Keratinocyte (primary cell): ENCODE results near the gene CEP131. TPM values are rescaled to one million over a fixed set of nuclear protein-coding genes. Genes with fewer than 3 reads are reported as not detected.

ENCODE experiments used
- DNase-seq: peaks from one replicate; pipeline ENCODE4 v3.0.0-alpha.2; 2011; ENCODE audit warnings: low read depth, missing footprints, low spot score
- FAIRE-seq: peaks from 2 replicates; lab custom pipeline; 2011; peaks lifted over from hg19 to GRCh38; lab: Jason Lieb, UNC
- H2AFZ ChIP-seq: 2 replicates; pipeline ENCODE4 v1.6.0; 2012; ENCODE audit warnings: low read length, control low read depth, inconsistent platforms; ENCODE audit not compliant: control insufficient read depth
- H3K27ac ChIP-seq: 2 replicates; pipeline ENCODE4 v1.5.1; 2011; ENCODE audit warnings: low read length; ENCODE audit not compliant: control insufficient read depth, insufficient read depth
- H3K27me3 ChIP-seq: 3 replicates; pipeline ENCODE4 v1.6.0; 2011; ENCODE audit warnings: low read length; ENCODE audit not compliant: control insufficient read depth, insufficient read depth; ENCODE audit errors: extremely low read depth
- H3K36me3 ChIP-seq, 2 experiments: 2 replicates in 1 of 2; 3 replicates in 1 of 2; pipeline ENCODE4 v1.5.1; 2011; ENCODE audit warnings: low read length in 2 of 2, mild to moderate bottlenecking in 1 of 2; ENCODE audit not compliant: control insufficient read depth in 2 of 2, insufficient read depth in 2 of 2; ENCODE audit errors: extremely low read depth in 1 of 2
- H3K4me1 ChIP-seq: 3 replicates; pipeline ENCODE4 v1.5.1; 2011; ENCODE audit warnings: low read length; ENCODE audit not compliant: control insufficient read depth, insufficient read depth; ENCODE audit errors: extremely low read depth
- H3K4me2 ChIP-seq: 3 replicates; pipeline ENCODE4 v1.6.0; 2011; ENCODE audit warnings: low read depth, low read length; ENCODE audit not compliant: control insufficient read depth, insufficient read depth; ENCODE audit errors: extremely low read depth
- H3K4me3 ChIP-seq, 3 experiments: fragments of 200-600 bp in 1 of 3; sonication (generic) in 1 of 3; 2 replicates in 2 of 3; 3 replicates in 1 of 3; pipeline ENCODE4 v1.5.1; 2011 to 2016; ENCODE audit warnings: low read length in 3 of 3, mild to moderate bottlenecking in 3 of 3, control low read depth in 2 of 3, inconsistent platforms in 1 of 3, low read depth in 1 of 3, mixed read lengths in 1 of 3, mixed run types in 1 of 3, moderate library complexity in 1 of 3; ENCODE audit not compliant: control insufficient read depth in 2 of 3, insufficient read depth in 2 of 3; ENCODE audit errors: extremely low read depth in 1 of 3
- H3K79me2 ChIP-seq: 2 replicates; pipeline ENCODE4 v1.6.0; 2012; ENCODE audit warnings: low read length; ENCODE audit not compliant: control insufficient read depth, insufficient read depth
- H3K9ac ChIP-seq: 3 replicates; pipeline ENCODE4 v1.6.0; 2011; ENCODE audit warnings: low read length; ENCODE audit not compliant: control insufficient read depth, insufficient read depth; ENCODE audit errors: extremely low read depth
- H3K9me1 ChIP-seq: 3 replicates; pipeline ENCODE4 v1.6.0; 2011; ENCODE audit warnings: low read length; ENCODE audit not compliant: control insufficient read depth, insufficient read depth; ENCODE audit errors: extremely low read depth
- H3K9me3 ChIP-seq: 2 replicates; pipeline ENCODE4 v1.5.1; 2012; ENCODE audit warnings: low read depth, low read length; ENCODE audit not compliant: control insufficient read depth
- H4K20me1 ChIP-seq: 3 replicates; pipeline ENCODE4 v1.6.0; 2011; ENCODE audit warnings: low read length; ENCODE audit not compliant: control insufficient read depth, insufficient read depth; ENCODE audit errors: extremely low read depth
- EZH2 ChIP-seq: IDR thresholded peaks from one replicate; pipeline ENCODE4 v1.6.1; 2012; ENCODE audit warnings: inconsistent platforms, mild to moderate bottlenecking, low read length, moderate library complexity
- dilution Hi-C: fragments of 300-500 bp; cut with MboI; formaldehyde crosslinking; loops from one replicate; pipeline ENCODE4 v1.7.0; 2020; ENCODE audit warnings: low sequenced_read_pairs; ENCODE audit not compliant: extremely low pct_ligation_motif_present
- polyA plus RNA-seq, 5 experiments: library from polyadenylated mRNA; depleted of rRNA in 3 of 5; stranded (reverse) in 3 of 5; stranded (forward) in 1 of 5; unstranded in 1 of 5; fragments of >200 nt; gene quantifications; 1 replicate in 1 of 5; 2 replicates in 3 of 5; 3 replicates in 1 of 5; pipeline versions ENCODE4 v1.2.1 to v1.2.3, GENCODE V29; 2011 to 2012; ENCODE audit warnings: missing spikeins in 2 of 5, low read depth in 1 of 5, low replicate concordance in 1 of 5
- TF ChIP-seq, protein P1 (sequence below), 3 experiments: IDR thresholded peaks in 1 of 3; conservative IDR thresholded peaks in 1 of 3; optimal IDR thresholded peaks in 1 of 3; 2 replicates in 2 of 3; 3 replicates in 1 of 3; pipeline versions ENCODE3 to v1.5.1; 2011; ENCODE audit warnings: low read length in 3 of 3, mild to moderate bottlenecking in 3 of 3, moderate library complexity in 2 of 3, control low read depth in 1 of 3, inconsistent platforms in 1 of 3; ENCODE audit not compliant: insufficient read depth in 2 of 3; ENCODE audit errors: extremely low read depth in 1 of 3

Gene CEP131
- polyA plus RNA-seq, 1 donor (not counting 4 experiments of a cell fraction or from before 2014, with no cell fraction given): 2.6 TPM

DNA sequence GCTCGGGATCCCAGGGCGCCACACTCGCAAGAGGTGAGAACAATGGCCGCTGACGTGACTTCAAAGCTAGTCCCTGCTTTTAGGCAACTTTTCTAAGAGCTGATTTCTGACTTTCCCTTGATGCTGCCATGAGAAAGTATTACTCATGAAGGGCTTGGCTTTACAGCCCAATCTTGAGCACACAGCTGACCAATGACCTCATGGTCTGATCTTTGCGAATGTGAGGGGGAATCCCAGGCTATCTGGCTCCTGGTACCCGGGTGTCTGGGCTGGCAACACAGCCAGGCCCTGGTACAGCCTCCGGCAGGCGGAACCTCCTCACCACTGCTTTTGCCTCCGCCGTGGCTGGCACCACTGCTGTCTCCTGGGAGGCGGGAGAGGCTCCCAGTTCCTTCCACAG is 33.9 kb upstream of the CEP131 start:
- Histone ChIP-seq H3K79me2 (peaks cover 4% of the 10 kb centered on the region), H2AFZ (no peak overlapping the region), H3K36me3 (peaks cover 13 to 37% of the 10 kb centered on the region in 2 experiments), H3K4me3 (no peak overlapping the region), H3K9me3 (no peaks in the 10 kb centered on the region), H3K9ac (no peak overlapping the region), H4K20me1 (peaks cover 12% of the 10 kb centered on the region), H3K4me2 (no peak overlapping the region), H3K27ac (no peak overlapping the region), H3K27me3 (no peaks in the 10 kb centered on the region), H3K4me1 (peaks cover 14% of the 10 kb centered on the region), H3K9me1 (no peaks in the 10 kb centered on the region)
- dilution Hi-C loops: no loop called here
- FAIRE-seq (no peak), DNase-seq (no peak)
- TF ChIP-seq, protein P1, sequence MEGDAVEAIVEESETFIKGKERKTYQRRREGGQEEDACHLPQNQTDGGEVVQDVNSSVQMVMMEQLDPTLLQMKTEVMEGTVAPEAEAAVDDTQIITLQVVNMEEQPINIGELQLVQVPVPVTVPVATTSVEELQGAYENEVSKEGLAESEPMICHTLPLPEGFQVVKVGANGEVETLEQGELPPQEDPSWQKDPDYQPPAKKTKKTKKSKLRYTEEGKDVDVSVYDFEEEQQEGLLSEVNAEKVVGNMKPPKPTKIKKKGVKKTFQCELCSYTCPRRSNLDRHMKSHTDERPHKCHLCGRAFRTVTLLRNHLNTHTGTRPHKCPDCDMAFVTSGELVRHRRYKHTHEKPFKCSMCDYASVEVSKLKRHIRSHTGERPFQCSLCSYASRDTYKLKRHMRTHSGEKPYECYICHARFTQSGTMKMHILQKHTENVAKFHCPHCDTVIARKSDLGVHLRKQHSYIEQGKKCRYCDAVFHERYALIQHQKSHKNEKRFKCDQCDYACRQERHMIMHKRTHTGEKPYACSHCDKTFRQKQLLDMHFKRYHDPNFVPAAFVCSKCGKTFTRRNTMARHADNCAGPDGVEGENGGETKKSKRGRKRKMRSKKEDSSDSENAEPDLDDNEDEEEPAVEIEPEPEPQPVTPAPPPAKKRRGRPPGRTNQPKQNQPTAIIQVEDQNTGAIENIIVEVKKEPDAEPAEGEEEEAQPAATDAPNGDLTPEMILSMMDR (optimal IDR thresholded peaks at IDR 0.05 in 1 of 3, IDR thresholded peaks at IDR 0.05 in 1 of 3, conservative IDR thresholded peaks at IDR 0.05 in 1 of 3; ENCODE audit: extremely low read depth in 1 of 3, insufficient read depth in 2 of 3, low read length in 3 of 3): no peak
- no peak for TF ChIP-seq EZH2

DNA sequence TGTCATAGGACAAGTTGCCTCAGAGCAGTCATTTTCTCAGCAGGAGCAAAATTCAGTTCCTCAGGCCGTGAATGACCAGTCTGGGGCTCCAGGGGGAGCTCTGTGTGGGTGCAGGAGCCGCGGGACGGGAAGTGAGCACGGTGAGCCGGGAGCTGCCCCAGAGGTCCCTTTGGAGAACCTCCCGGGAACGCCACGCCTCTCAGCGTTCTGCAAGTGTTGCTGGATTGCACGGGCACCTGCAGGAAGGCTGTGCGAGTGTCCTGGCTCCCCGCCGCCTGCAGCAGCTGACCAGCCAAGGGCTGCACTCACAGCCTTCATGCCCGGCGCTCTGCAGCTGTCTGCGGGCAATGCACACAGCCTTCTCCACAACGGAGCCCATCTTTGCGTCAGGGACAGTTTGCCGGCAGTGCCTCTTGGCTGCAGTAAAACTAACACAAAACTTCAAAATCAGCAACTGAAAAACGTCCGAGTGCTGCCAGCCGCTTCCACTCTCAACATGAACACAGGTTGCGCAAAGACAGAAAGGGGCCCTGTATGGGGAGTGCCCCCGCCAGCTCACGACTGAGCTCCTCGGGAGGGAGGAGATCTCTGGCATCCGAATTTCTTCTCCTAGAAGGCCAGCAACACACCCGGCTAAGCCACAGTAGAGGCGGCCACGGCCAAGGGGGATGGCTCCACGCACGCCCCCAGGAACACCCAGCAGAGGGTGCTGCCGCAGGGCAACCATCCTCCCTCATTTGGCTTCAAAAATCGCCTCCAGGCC is 32.4 kb upstream of the CEP131 start:
- DNase-seq (no peak), FAIRE-seq (peak; percentile 61)
- H3K9ac ChIP-seq: no peak overlapping the region
- H3K27me3 ChIP-seq: no peaks in the 10 kb centered on the region
- H3K79me2 ChIP-seq: peaks cover 4% of the 10 kb centered on the region
- TF ChIP-seq EZH2: no peak
- TF ChIP-seq, protein P1 (optimal IDR thresholded peaks at IDR 0.05 in 1 of 3, IDR thresholded peaks at IDR 0.05 in 1 of 3, conservative IDR thresholded peaks at IDR 0.05 in 1 of 3; ENCODE audit: extremely low read depth in 1 of 3, insufficient read depth in 2 of 3, low read length in 3 of 3): peak; percentile 56 to 71 (median 68)
- dilution Hi-C loops: no loop called here
- H3K4me1 ChIP-seq: peaks cover 14% of the 10 kb centered on the region
- peak overlapping the region; percentile 60 for H3K4me2 ChIP-seq
- H3K27ac ChIP-seq: no peak overlapping the region
- peaks cover 12% of the 10 kb centered on the region for H4K20me1 ChIP-seq
- no peak overlapping the region for H2AFZ ChIP-seq
- H3K4me3 ChIP-seq: no peak overlapping the region
- no peaks in the 10 kb centered on the region for H3K9me1 ChIP-seq
- no peaks in the 10 kb centered on the region for H3K9me3 ChIP-seq
- H3K36me3 ChIP-seq: peaks cover 23 to 31% of the 10 kb centered on the region in 2 experiments
